C4-2B (cell line): Measurements from ENCODE around the gene CTSH.
"Not testable (repeated sequence)": the region's sequence is repeated elsewhere in the genome, so short reads cannot be mapped to it uniquely, and the experiment has no call there.

Experiments used
- H3K27ac ChIP-seq: fragments of 450-650 bp; 2 replicates; pipeline ENCODE4 v1.5.1; 2017
- ZFX ChIP-seq: fragments of 450-650 bp; IDR thresholded peaks from 2 replicates; pipeline ENCODE4 v1.6.1; 2017
- TF ChIP-seq, protein P1 (sequence below): fragments of 450-650 bp; conservative IDR thresholded peaks from 2 replicates; pipeline ENCODE4 v1.5.1; 2017; ENCODE audit warnings: mild to moderate bottlenecking

The CTSH gene

DNA sequence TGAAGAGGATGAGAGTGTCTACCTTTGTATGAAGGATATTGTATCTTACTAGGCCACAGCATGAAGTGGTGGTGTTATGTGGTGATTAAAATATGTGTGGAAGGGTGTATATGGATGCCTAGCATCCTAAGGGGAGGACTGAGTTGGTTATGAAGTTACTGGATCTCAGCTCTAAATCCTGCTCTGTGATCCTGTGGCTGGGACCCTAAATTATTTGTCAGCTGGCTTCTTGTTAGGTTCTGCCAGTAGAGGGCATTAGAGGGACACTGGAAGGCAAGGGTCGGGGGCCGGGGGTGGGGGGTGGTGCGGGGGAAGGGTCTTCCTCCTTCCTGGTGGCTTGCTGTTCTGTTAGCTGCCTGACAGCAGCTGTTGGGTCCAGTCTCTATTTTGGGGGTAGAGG lies 37.3 kb downstream of the CTSH start:
- TF ChIP-seq ZFX = no peak
- TF ChIP-seq, protein P1, sequence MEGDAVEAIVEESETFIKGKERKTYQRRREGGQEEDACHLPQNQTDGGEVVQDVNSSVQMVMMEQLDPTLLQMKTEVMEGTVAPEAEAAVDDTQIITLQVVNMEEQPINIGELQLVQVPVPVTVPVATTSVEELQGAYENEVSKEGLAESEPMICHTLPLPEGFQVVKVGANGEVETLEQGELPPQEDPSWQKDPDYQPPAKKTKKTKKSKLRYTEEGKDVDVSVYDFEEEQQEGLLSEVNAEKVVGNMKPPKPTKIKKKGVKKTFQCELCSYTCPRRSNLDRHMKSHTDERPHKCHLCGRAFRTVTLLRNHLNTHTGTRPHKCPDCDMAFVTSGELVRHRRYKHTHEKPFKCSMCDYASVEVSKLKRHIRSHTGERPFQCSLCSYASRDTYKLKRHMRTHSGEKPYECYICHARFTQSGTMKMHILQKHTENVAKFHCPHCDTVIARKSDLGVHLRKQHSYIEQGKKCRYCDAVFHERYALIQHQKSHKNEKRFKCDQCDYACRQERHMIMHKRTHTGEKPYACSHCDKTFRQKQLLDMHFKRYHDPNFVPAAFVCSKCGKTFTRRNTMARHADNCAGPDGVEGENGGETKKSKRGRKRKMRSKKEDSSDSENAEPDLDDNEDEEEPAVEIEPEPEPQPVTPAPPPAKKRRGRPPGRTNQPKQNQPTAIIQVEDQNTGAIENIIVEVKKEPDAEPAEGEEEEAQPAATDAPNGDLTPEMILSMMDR = peak; percentile 56

DNA sequence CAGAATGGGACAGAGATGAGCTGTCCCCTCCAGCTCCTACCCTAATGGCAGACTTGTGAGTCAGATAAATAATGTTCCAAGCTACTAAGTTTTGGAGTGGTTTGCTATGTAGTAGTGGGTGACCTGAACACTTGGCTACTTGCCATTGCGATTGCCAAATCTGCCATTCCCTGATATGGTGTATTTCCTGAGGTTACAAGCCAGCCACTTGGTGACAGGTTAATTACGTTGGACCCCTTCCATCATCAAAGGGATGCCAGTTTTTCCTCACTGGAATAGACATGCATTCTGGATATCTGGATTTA lies 38.6 kb downstream of the CTSH start:
- TF ChIP-seq ZFX = no peak
- TF ChIP-seq, protein P1 = no peak
- H3K27ac ChIP-seq = no peak overlapping the region

More for the DNA sequence above, 37.3 kb downstream of the CTSH start:
- H3K27ac ChIP-seq = no peak overlapping the region

DNA sequence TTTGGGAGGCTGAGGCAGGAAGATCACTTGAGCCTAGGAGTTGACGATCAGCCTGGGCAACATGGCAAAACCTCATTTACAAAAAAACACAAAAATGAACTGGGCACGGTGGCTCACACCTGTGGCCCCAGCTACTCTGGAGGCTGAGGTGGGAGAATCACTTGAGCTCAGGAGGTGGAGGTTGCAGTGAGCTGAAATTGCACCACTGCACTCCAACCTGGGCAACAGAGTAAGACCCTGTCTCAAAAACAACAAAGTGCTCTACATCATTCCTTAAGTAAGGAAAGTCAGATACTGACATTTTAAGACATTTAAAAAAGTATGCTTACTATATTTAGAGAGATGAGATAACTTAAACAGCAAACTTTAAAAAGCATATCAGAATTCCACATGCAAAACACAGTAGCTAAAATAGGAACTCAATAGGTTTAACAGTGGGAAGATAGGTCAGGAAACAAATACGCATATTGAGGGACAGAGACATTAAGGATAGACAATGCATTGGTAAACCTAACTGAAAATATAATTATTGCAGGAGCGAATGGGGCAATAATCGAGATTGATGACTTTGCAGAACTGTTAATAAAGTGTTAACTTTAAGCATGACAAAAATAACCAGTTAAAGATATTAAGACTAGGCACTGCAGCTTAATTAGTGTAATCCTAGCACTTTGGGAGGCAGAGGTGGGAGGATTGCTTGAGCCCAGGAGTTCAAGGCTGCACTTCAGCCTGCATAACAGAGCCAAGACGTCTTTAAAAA lies 40.1 kb downstream of the CTSH start:
- H3K27ac ChIP-seq = no peak overlapping the region
- TF ChIP-seq, protein P1 = no peak
- TF ChIP-seq ZFX = no peak

DNA sequence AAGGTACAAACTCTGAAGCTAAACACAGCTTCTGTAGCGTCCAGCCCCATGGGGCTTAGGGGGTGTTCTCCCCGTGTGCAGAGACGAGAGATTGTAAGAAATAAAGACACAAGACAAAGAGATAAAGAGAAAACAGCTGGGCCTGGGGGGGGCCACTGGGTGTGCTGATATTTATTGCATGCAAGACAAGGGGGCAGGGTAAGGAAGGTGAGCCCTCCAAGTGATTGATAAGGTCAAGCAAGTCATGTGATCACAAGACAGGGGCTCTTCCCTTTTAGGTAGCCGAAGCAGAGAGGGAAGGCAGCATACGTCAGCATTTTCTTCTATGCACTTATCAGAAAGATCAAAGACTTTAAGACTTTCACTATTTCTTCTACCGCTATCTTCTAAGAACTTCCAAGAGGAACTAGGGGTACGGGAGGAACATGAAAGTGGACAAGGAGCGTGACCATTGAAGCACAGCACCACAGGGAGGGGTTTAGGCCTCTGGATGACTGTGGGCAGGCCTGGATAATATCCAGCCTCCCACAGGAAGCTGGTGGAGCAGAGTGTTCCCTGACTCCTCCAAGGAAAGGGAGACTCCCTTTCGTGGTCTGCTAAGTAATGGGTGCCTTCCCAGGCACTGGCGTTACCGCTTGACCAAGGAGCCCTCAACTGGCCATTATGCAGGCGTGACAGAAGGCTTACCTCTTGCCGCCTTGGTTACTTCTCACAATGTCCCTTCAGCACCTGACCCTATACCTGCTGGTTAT lies 42.4 kb downstream of the CTSH start:
- not testable (repeated sequence) for H3K27ac ChIP-seq

DNA sequence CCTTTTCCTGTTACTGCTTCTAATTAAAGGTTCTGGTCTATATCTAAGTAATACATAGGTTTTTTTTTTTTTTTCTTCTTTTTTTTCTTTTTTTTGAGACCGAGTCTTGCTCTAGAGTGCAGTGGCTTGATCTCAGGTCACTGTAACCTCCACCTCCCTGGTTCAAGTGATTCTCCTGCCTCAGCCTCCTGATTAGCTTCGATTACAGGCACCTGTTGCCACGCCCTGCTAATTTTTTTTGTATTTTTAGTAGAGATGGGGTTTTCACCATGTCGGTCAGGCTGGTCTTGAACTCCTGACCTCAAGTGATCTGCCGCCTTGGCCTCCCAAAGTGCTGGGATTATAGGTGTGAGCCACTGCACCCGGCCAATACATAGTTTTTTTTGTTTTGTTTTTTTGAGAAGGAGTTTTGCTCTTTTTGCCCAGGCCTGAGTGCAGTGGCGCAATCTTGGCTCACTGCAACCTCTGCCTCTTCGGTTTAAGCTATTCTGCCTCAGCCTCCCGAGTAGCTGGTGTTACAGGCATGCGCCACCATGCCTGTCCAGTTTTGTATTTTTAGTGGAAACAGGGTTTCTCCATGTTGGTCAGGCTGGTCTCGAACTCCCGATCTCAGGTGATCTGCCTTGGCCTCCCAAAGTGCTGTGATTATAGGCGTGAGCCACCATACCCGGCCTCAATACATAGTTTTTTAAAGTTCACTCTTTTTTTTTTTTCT lies 43.9 kb downstream of the CTSH start:
- H3K27ac ChIP-seq = not testable (repeated sequence)

DNA sequence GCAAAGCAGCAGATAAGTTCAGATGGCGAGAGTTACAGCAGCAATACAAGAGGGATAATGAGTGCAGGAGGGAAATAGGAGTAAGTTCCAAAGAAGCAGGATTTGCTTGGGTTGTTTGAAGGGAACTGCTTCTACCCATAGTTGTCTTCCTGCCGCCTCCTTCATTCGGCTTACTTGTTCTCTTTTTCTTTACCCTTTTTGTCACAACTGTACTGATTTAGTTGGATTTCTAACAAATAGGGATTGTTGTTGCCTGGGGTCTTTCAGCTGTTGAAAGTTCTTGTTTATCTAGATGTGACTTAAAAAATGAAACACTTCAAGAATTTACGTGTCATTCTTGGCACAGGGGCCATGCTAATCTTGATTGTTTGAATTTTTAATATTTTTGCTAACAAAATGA lies 46.3 kb downstream of the CTSH start:
- no peak for TF ChIP-seq ZFX
- TF ChIP-seq, protein P1 = no peak
- no peak overlapping the region for H3K27ac ChIP-seq

DNA sequence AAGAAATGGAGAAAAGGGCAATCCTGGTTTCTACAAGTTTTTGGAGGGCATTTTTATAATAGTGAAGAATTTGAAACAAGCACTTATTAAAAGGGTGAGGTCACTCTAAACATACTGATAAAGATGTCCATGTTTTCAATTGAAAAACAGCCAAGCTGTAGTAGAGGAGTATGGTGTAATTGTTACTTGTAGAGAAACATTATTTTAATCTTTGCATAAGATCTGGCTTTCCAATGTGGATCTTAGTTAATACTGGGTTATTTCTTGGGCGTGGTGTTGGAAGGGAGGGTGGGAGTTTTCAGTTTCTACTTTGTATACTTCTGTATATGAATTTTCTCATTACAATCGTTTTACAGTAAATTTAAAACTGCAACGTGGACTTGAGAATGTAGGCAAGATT lies 49.4 kb downstream of the CTSH start:
- no peak for TF ChIP-seq ZFX
- TF ChIP-seq, protein P1 = no peak
- no peak overlapping the region for H3K27ac ChIP-seq

DNA sequence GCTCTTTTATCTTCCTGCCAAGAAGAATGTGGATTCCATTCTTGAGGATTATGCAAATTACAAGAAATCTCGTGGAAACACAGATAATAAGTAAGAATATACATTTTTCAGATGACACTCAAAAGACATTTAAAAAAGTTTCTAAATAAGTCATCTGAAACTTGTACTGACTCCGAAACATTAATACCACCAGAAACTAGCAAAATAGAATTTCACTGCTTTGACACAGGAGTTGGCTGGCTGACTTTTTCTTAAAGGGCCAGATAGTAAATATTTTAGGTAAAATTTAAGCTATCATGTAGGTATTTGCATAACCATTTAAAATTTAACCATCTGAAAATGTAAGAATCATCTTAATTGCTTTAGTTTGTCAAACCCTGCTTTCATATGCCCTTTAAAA lies 51.3 kb downstream of the CTSH start:
- TF ChIP-seq ZFX = no peak
- TF ChIP-seq, protein P1 = no peak
- no peak overlapping the region for H3K27ac ChIP-seq
